Thymus (tissue), 11 donors: Measurements from ENCODE around the gene CLK4. TPM values are rescaled to one million over a fixed set of nuclear protein-coding genes. Genes with fewer than 3 reads are reported as not detected.

Source experiments
- DNase-seq, 9 donors: peaks; one replicate each; pipeline ENCODE4 v3.0.0-alpha.2; 2013; ENCODE audit warnings: low spot score in 9 of 9, low read depth in 6 of 9, missing footprints in 1 of 9
- H3K27ac ChIP-seq, 2 donors: one replicate each; pipeline ENCODE4 v1.5.1; 2013; ENCODE audit warnings: control low read depth in 1 of 2, low read depth in 1 of 2, low read length in 1 of 2, mild to moderate bottlenecking in 1 of 2, moderate library complexity in 1 of 2
- H3K27me3 ChIP-seq, 2 donors: one replicate each; pipeline ENCODE4 v1.5.1; 2013; ENCODE audit warnings: low read length in 1 of 2; ENCODE audit not compliant: control insufficient read depth in 2 of 2, insufficient read depth in 1 of 2
- H3K36me3 ChIP-seq, 2 donors: one replicate each; pipeline ENCODE4 v1.5.1; 2013; ENCODE audit warnings: low read length in 1 of 2, mild to moderate bottlenecking in 1 of 2, moderate library complexity in 1 of 2; ENCODE audit not compliant: control insufficient read depth in 2 of 2, insufficient read depth in 2 of 2
- H3K4me1 ChIP-seq, 2 donors: one replicate each; pipeline ENCODE4 v1.5.1; 2013; ENCODE audit warnings: low read length in 2 of 2; ENCODE audit not compliant: control insufficient read depth in 2 of 2, insufficient read depth in 2 of 2
- H3K4me3 ChIP-seq, 2 donors: one replicate each; pipeline ENCODE4 v1.5.1; 2013; ENCODE audit warnings: low read length in 2 of 2, control low read depth in 1 of 2, mild to moderate bottlenecking in 1 of 2
- H3K9me3 ChIP-seq, 2 donors: one replicate each; pipeline ENCODE4 v1.5.1; 2013; ENCODE audit warnings: low read length in 1 of 2, mild to moderate bottlenecking in 1 of 2; ENCODE audit not compliant: control insufficient read depth in 2 of 2, insufficient read depth in 1 of 2
- WGBS: extraction: QIAGEN DNeasy Blood & Tissue Kit; methylation state at CpG from one replicate; pipeline ENCODE4 v1.1.7; 2013; 5-methylcytosine and 5-hydroxymethylcytosine counted together
- polyA plus RNA-seq: library from polyadenylated mRNA; stranded (reverse); fragments of 200-250 nt; gene quantifications from one replicate; pipeline ENCODE4 v1.2.3, GENCODE V29; 2013
- total RNA-seq: library from RNA; stranded (reverse); fragments of 120-200 nt; gene quantifications from one replicate; pipeline ENCODE4 v1.2.4, GENCODE V29; 2013
- donor health status: healthy.

The CLK4 gene
- total and polyA plus RNA-seq, 2 donors = 58.0 to 103 TPM

DNA sequence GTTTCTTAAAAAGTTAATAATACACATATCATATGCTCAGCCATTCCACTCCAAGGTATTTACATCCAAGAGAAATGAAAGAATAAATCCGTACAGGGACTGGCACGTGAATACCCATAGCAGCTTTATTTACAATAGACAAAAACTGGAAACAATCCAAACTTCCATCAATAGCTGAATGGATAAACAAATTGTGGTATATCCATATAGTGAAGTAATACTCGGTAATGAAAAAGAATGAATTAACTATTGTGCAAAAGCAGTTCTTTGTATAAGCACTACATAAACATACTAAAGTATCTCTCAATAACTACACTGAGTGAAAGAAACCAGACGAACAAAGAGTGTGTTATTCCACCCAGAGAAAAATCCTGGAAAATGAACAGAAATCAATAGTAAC, 54.2 kb downstream of the CLK4 start:
- WGBS = 97% methylated on average over 4 of the region's 4 CpGs

DNA sequence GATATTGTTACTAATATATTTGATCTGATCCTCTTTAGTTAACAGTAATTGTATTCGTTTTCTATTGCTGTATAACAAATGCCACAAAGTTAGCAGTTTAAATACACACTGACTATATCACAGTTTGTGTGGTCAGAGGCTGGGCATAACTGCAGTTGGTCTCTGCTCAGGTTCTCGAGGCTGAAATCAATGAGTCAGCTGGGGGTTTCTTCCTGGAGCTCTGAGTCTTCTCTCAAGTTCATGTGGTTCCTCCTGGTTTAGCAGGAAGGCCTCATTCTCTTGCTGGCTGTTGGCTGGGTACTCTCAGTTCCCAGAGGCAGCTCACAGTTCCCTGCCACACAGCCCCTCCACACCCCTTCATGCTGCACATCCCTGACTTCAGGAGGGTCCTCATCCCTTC, 57.4 kb downstream of the CLK4 start:
- H3K27me3 ChIP-seq = peaks cover 0 to 25% of the 10 kb centered on the region in 2 donors
- H3K36me3 ChIP-seq = no peaks in the 10 kb centered on the region
- no peaks in the 10 kb centered on the region for H3K9me3 ChIP-seq
- DNase-seq = no peak
- H3K4me3 ChIP-seq = no peak overlapping the region
- no peaks in the 10 kb centered on the region for H3K4me1 ChIP-seq
- WGBS = 39% methylated on average over 2 of the region's 2 CpGs
- no peak overlapping the region for H3K27ac ChIP-seq

More for the DNA sequence above, 54.2 kb downstream of the CLK4 start:
- H3K27me3 ChIP-seq = peaks cover 30 to 47% of the 10 kb centered on the region in 2 donors
- no peak overlapping the region for H3K4me3 ChIP-seq
- H3K36me3 ChIP-seq = no peaks in the 10 kb centered on the region
- DNase-seq = no peak
- H3K9me3 ChIP-seq = no peaks in the 10 kb centered on the region
- H3K27ac ChIP-seq = no peak overlapping the region
- no peaks in the 10 kb centered on the region for H3K4me1 ChIP-seq

DNA sequence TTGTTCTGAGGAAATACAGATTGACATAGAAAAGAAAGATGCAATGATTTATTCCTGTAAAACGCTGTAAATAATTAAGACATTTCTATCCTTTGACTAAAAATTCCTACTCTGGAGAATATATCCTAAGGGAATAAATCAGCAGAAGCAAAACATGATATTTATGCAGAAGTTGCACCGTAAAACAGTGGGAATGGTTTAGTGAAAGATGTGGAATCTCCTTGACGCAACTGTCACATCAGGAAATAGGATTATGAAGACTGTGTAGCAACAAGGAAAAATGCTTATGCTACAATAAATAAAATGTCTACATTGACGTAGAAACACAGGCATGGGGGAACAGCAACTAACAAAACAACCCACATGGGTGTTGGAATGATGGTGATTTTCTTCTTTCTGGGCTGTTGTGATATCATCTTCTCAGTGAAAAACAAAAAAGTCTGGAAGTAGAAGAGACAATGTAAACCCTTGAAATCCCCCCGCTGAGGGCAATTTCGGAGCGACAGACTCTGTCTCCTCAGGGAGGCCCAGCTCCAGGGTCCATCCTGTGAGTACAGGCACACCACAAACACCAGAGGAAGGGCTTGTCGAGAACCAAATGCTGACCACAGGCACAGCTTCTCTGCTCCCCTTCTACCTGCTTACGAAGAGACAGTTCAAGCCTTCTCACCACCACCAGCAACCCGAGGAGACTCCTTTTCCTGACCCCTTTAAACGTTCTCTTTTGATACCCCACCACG, 61.9 kb downstream of the CLK4 start:
- 62% methylated on average over 12 of the region's 12 CpGs for WGBS
- Histone ChIP-seq H3K27ac (no peak overlapping the region), H3K27me3 (peaks cover 4 to 32% of the 10 kb centered on the region in 2 donors), H3K36me3 (no peaks in the 10 kb centered on the region), H3K4me3 (no peak overlapping the region), H3K4me1 (peaks cover 0 to 10% of the 10 kb centered on the region in 2 donors), H3K9me3 (peaks cover 0 to 7% of the 10 kb centered on the region in 2 donors)
- DNase-seq = no peak

DNA sequence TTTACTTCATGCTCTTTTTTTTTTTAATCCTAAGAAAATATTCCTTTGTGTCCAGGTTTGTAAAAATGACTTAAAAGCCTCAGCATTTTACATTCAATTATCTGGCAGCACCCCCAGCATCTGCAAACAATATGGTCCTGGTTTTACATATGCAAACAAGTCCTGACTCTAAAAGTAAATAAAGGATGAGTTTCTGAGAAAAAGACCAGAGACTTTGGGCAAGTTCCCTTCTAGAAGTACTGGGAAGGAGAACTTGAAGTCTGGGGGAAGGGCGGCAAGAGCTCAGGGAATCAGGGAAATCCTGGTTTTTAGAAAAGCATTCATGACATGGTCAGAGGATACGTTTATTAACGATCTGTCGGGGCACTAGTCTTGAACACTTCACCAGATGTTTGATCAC, 62.5 kb downstream of the CLK4 start:
- Histone ChIP-seq H3K27me3 (peaks cover 4 to 32% of the 10 kb centered on the region in 2 donors), H3K27ac (no peak overlapping the region), H3K4me1 (peaks cover 0 to 10% of the 10 kb centered on the region in 2 donors), H3K4me3 (no peak overlapping the region), H3K36me3 (no peaks in the 10 kb centered on the region), H3K9me3 (peaks cover 0 to 7% of the 10 kb centered on the region in 2 donors)
- no peak for DNase-seq
- WGBS = 9% methylated on average over 4 of the region's 4 CpGs

DNA sequence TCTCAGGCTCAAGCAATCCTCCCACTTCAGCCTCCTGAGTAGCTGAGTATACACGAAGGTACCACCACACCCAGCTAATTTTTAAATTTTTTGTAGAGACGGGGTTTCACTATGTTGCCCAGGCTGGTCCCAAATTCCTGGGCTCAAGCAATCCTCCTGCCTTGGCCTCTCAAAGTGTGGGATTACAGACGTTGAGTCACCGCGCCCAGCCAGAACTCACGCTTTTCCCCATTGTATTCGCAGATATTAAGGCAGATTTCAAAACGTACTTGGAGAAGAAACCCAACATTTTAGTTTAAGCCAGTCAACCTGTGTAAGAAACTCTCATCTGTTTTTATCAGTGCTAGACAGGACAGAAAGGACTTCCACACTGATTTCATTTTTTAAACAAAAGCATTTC, 63.2 kb downstream of the CLK4 start:
- peaks cover 4 to 32% of the 10 kb centered on the region in 2 donors for H3K27me3 ChIP-seq
- no peaks in the 10 kb centered on the region for H3K36me3 ChIP-seq
- DNase-seq = no peak
- H3K27ac ChIP-seq = no peak overlapping the region
- WGBS = 88% methylated on average over 8 of the region's 8 CpGs
- H3K4me3 ChIP-seq = no peak overlapping the region
- peaks cover 0 to 10% of the 10 kb centered on the region in 2 donors for H3K4me1 ChIP-seq
- peaks cover 0 to 7% of the 10 kb centered on the region in 2 donors for H3K9me3 ChIP-seq

DNA sequence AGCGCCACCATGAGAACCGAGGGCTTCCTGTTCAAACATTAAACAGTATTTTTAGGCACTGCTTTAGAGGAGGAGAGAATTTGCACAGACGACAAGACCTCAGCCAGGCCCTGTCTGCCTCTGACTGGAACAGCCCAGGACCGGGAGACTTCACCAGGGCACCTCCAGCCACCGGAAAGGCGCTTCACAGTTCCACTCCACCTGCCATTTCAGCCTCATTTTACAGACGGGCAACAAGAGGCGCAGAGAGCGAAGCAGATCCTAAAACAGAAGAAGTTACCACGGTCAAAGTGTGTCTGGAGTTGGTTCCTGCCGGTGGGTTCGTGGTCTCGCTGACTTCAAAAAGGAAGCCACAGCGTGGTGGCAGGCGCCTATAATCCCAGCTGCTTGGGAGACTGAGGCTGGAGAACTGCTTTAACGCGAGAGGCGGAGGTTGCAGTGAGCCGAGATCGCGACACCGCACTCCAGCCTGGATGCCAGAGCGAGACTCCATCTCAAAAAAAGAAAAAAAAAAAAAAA, 65.0 kb downstream of the CLK4 start:
- H3K4me1 ChIP-seq = peaks cover 0 to 10% of the 10 kb centered on the region in 2 donors
- no peak overlapping the region for H3K4me3 ChIP-seq
- H3K9me3 ChIP-seq = peaks cover 0 to 7% of the 10 kb centered on the region in 2 donors
- no peak overlapping the region for H3K27ac ChIP-seq
- DNase-seq = no peak
- H3K27me3 ChIP-seq = peaks cover 4 to 32% of the 10 kb centered on the region in 2 donors
- no peaks in the 10 kb centered on the region for H3K36me3 ChIP-seq
- WGBS = 34% methylated on average over 23 of the region's 23 CpGs

DNA sequence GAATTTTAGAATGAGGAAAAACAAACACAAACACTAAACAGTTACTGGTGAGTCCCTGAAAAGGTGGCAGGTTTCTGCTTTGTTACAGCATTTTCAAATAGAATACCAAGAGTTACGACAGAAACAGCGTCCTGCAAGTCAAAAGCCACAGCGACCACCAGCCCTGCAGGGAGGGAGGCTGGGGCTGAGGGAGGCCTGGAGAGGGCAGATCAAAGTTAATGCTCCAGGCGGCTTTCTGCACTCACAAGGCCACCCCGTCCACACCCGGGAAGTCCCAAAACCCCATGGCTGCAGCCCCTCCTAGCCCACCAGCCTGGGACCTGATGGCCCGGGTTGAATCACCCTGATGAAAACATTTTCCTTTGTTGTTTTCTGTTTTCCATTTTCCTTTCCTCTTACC, 65.9 kb downstream of the CLK4 start:
- 74% methylated on average over 7 of the region's 7 CpGs for WGBS
- Histone ChIP-seq H3K27ac (no peak overlapping the region), H3K9me3 (peaks cover 0 to 7% of the 10 kb centered on the region in 2 donors), H3K4me1 (peaks cover 0 to 10% of the 10 kb centered on the region in 2 donors), H3K27me3 (peaks cover 4 to 32% of the 10 kb centered on the region in 2 donors), H3K4me3 (no peak overlapping the region), H3K36me3 (no peaks in the 10 kb centered on the region)
- no peak for DNase-seq

DNA sequence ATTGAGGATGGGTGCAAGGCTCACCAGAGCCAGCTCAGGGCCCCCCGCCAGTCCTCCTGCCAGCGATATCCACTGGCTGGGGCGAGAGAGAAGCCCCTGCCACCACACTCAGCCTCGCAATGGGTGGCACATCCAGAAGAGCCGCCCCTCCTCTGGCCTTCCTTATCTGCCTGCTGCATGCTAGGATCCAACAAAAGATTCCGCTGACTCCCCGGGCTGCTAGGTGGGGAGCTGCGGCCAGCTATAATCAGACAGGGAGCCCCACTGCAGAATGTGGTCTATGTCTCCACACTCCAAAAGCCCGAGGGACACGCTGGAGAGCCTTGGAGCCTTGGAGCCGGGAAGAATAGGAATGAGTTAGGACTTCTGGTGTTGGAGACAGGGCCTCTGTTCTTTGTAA, 69.4 kb downstream of the CLK4 start:
- Histone ChIP-seq H3K4me1 (peaks cover 0 to 10% of the 10 kb centered on the region in 2 donors), H3K27me3 (peaks cover 0 to 15% of the 10 kb centered on the region in 2 donors), H3K4me3 (no peak overlapping the region), H3K9me3 (peaks cover 0 to under 1% of the 10 kb centered on the region in 2 donors), H3K36me3 (no peaks in the 10 kb centered on the region), H3K27ac (no peak overlapping the region)
- WGBS = 96% methylated on average over 11 of the region's 11 CpGs
- no peak for DNase-seq

DNA sequence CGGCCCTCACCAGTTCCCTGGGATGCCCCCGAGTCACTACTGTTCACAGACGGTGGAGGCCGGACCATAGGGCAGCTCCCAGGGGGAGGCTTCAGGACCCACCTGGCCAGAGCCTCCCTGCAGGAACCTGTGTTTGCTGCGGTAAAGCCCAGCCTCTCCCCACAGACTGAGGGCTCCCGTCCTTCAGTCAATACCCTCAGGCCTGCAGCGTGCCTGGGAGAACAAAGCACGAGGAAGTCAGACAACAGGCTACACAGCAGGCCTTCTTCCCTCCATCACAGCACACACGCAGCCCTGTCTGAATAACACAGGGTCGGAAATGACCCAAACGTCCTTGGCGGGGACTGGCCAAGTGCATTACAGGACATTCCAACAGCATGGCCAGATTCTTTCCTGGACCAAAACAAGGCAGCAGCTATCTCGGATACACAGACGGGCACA, 71.1 kb downstream of the CLK4 start:
- Histone ChIP-seq H3K27me3 (peaks cover 0 to 5% of the 10 kb centered on the region in 2 donors), H3K36me3 (no peaks in the 10 kb centered on the region), H3K4me1 (no peaks in the 10 kb centered on the region), H3K9me3 (no peaks in the 10 kb centered on the region), H3K27ac (no peak overlapping the region), H3K4me3 (no peak overlapping the region)
- 96% methylated on average over 14 of the region's 14 CpGs for WGBS
- DNase-seq = no peak
